ENCODE data around the gene CALHM1.

CALHM1 gene

DNA sequence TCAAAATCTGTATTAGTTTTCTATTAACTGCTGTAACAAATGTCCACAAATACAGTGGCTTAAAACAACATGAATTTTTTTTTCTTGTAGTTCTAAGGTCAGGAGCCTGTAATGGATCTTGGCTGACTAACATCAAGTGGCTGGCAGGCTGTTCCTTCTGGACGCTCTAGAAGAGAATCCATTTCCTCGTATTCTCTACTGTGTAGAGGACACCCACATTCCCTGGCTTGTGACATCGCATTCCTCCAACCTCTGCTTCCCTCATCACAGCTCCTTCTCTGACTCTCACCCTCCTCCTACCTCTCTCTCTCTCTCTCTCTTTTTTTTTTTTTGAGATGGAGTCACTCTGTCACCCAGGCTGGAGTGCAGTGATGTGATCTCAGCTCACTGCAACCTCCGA is 4.8 kb upstream of the CALHM1 start:
- peaks cover 10% of the 10 kb centered on the region for H3K4me1 Mint-ChIP-seq
- H3K9me3 Mint-ChIP-seq, result no peaks in the 10 kb centered on the region
- no peak overlapping the region for H3K27ac Mint-ChIP-seq
- no peak overlapping the region for H3K4me3 Mint-ChIP-seq
- H3K36me3 Mint-ChIP-seq (ENCODE audit: low read depth), result no peaks in the 10 kb centered on the region
- peaks cover 7% of the 10 kb centered on the region for H3K27me3 Mint-ChIP-seq (ENCODE audit: low read depth)
- TF ChIP-seq, protein P1, sequence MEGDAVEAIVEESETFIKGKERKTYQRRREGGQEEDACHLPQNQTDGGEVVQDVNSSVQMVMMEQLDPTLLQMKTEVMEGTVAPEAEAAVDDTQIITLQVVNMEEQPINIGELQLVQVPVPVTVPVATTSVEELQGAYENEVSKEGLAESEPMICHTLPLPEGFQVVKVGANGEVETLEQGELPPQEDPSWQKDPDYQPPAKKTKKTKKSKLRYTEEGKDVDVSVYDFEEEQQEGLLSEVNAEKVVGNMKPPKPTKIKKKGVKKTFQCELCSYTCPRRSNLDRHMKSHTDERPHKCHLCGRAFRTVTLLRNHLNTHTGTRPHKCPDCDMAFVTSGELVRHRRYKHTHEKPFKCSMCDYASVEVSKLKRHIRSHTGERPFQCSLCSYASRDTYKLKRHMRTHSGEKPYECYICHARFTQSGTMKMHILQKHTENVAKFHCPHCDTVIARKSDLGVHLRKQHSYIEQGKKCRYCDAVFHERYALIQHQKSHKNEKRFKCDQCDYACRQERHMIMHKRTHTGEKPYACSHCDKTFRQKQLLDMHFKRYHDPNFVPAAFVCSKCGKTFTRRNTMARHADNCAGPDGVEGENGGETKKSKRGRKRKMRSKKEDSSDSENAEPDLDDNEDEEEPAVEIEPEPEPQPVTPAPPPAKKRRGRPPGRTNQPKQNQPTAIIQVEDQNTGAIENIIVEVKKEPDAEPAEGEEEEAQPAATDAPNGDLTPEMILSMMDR (IDR thresholded peaks at IDR 0.05; ENCODE audit: unreplicated experiment in 3 of 3), result no peak

DNA sequence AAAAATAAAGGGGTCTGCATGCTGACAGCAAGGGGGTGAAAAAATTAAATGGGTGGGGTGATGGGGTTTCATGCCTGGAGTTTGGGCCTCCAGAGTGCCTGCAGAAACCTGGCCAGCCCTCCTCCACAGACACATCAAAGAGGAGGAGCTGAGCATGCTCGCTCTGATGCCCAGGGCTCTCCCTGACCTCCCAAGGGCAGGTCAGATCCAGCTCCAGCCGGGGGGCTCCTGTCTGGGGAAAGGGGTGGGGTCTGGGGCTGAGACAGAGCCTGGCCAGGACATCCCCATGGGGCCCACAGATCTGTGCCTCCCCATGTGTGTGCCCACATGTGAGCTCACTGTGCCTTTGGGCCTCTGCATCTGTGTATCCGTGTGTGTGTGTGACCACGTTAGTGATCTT is 915 bp upstream of the CALHM1 start:
- peaks cover 2% of the 10 kb centered on the region for H3K27me3 Mint-ChIP-seq (ENCODE audit: low read depth)
- no peaks in the 10 kb centered on the region for H3K9me3 Mint-ChIP-seq
- H3K27ac Mint-ChIP-seq, result no peak overlapping the region
- TF ChIP-seq, protein P1 (IDR thresholded peaks at IDR 0.05; ENCODE audit: unreplicated experiment in 3 of 3), result no peak
- peaks cover 10% of the 10 kb centered on the region for H3K4me1 Mint-ChIP-seq
- H3K4me3 Mint-ChIP-seq, result no peak overlapping the region
- H3K36me3 Mint-ChIP-seq (ENCODE audit: low read depth), result no peaks in the 10 kb centered on the region

DNA sequence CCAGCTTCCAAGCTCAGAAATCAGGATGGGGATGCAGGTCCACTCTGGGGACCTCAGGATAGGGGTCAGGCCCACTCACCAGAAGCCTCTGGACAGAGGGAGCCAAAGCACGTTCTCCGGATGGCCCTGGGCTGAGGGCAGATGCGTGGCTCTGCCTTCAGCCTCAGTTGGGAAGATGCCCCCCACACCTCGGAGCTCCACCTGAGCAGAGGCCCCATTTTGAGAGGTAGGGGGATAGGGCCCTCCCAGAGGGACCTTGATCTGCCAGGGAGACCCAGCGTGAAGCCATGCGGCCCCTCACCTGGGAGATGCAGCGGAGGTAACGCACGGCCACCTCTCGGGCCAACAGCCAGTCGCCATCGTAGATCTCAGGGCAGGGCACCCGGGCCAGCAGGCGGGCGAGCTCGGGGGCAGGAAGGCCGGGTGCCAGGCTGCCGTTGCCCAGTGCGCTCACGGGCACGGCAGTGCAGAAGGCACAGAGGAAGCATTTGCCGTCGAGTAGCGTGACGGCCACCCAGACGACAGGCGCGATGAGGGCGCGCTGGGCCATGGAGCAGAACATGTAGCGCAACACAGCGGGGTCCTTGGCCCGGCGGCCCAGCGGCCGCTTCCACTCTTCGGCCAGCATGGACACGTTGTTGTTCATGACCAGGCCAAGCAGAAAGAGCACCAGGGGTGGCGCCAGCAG is 660 bp downstream of the CALHM1 start:
- no peaks in the 10 kb centered on the region for H3K9me3 Mint-ChIP-seq
- TF ChIP-seq, protein P1 (IDR thresholded peaks at IDR 0.05; ENCODE audit: unreplicated experiment in 3 of 3), result no peak
- no peak overlapping the region for H3K4me3 Mint-ChIP-seq
- H3K27me3 Mint-ChIP-seq (ENCODE audit: low read depth), result peaks cover 8% of the 10 kb centered on the region
- H3K27ac Mint-ChIP-seq, result no peak overlapping the region
- peaks cover 10% of the 10 kb centered on the region for H3K4me1 Mint-ChIP-seq
- no peaks in the 10 kb centered on the region for H3K36me3 Mint-ChIP-seq (ENCODE audit: low read depth)

DNA sequence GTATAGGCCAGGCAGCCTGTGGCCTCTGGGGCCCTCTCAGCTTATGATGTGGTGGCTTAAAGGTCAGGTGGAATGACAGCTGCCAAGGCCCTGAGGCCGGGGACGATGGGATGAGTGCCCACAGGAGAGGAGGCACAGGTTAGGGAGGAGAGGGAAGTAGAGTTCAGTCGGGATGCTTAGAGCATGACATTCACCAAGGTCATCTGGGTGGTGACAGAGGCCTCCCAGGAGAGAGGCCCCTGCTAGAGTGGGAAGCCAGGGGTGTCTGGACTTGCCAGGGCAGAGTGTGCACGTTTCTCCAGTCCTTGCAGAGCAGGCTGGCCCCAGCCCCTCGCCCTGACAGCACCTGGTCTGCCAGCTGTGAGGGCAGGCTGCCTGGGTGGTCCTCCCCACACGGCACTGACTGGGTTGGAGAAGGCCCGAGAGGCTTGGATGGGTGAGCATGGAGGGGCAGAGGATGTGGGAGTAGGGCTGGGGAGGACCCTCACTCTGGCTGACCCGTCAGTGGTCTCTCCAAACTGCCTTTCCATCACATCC is 1.5 kb downstream of the CALHM1 start:
- peaks cover 8% of the 10 kb centered on the region for H3K27me3 Mint-ChIP-seq (ENCODE audit: low read depth)
- H3K9me3 Mint-ChIP-seq, result no peaks in the 10 kb centered on the region
- H3K36me3 Mint-ChIP-seq (ENCODE audit: low read depth), result no peaks in the 10 kb centered on the region
- TF ChIP-seq, protein P1 (IDR thresholded peaks at IDR 0.05; ENCODE audit: unreplicated experiment in 3 of 3), result no peak
- H3K4me3 Mint-ChIP-seq, result no peak overlapping the region
- no peak overlapping the region for H3K27ac Mint-ChIP-seq
- peaks cover 10% of the 10 kb centered on the region for H3K4me1 Mint-ChIP-seq

DNA sequence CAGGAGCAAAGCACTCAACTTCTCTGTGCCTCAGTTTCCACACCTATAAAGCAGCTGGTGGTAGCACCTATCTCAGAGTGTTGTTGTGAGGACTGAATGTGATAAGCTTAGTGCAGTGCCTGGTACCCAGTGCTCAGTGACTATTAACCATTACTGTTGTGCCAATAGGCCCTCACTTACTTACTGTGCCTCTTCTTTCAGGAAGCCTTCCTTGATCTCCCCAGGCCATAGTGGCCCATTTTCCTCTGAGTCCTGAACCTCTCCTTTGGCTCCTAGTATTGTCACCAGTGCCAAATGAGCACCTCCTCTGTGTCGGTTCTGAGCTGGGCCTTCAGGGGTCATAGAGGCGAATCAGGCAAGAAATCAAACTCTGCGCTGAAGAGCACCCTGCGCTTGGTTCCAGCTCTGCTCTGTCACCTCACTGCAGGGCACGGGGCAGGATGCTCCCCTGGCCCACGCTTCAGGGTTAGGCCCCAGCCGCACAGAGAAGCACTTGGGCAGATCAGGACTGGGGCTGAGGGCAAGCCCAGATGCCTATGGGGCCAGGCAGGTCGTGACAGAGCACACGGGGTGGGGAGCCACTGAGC is 2.5 kb downstream of the CALHM1 start:
- Mint-ChIP-seq H3K4me3 (no peak overlapping the region), H3K27me3 (ENCODE audit: low read depth) (peaks cover 8% of the 10 kb centered on the region), H3K9me3 (no peaks in the 10 kb centered on the region), H3K4me1 (peaks cover 13% of the 10 kb centered on the region), H3K27ac (no peak overlapping the region), H3K36me3 (ENCODE audit: low read depth) (no peaks in the 10 kb centered on the region)
- TF ChIP-seq, protein P1 (IDR thresholded peaks at IDR 0.05; ENCODE audit: unreplicated experiment in 3 of 3), result no peak

DNA sequence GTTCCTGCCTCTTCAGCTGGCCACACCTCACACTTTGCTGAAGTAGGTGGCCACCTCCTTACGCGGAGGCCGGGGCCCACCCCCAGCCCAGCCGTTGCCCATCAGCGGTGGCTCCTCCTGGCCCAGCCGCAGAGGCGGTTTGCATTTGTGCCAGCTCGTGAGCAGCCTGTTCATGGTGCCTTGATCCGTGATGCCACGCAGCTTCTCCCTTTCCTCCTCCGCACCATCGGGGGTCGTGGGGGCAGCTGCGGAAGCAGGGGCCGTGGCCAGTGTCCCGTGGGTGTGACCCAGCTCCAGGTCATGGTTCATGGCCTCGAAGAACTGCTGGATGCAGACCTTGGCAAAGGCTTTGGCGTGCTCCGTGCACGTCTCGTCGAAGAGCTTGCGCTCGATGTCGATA is 3.5 kb downstream of the CALHM1 start:
- no peaks in the 10 kb centered on the region for H3K36me3 Mint-ChIP-seq (ENCODE audit: low read depth)
- H3K4me1 Mint-ChIP-seq, result peaks cover 15% of the 10 kb centered on the region
- no peak overlapping the region for H3K4me3 Mint-ChIP-seq
- peaks cover 8% of the 10 kb centered on the region for H3K27me3 Mint-ChIP-seq (ENCODE audit: low read depth)
- H3K9me3 Mint-ChIP-seq, result no peaks in the 10 kb centered on the region
- TF ChIP-seq, protein P1 (IDR thresholded peaks at IDR 0.05; ENCODE audit: unreplicated experiment in 3 of 3), result no peak
- no peak overlapping the region for H3K27ac Mint-ChIP-seq
